22Rv1 (cell line): ENCODE data around the gene CRHR1.

ENCODE experiments used
- ZFX ChIP-seq: fragments of 450-650 bp; IDR thresholded peaks from 2 replicates; pipeline ENCODE4 v1.6.1; 2017; ENCODE audit warnings: antibody characterized with exemption, borderline replicate concordance
- TF ChIP-seq, protein P1 (sequence below): fragments of 450-650 bp; IDR thresholded peaks from 2 replicates; pipeline ENCODE4 v1.5.1; 2017; ENCODE audit warnings: mild to moderate bottlenecking

DNA sequence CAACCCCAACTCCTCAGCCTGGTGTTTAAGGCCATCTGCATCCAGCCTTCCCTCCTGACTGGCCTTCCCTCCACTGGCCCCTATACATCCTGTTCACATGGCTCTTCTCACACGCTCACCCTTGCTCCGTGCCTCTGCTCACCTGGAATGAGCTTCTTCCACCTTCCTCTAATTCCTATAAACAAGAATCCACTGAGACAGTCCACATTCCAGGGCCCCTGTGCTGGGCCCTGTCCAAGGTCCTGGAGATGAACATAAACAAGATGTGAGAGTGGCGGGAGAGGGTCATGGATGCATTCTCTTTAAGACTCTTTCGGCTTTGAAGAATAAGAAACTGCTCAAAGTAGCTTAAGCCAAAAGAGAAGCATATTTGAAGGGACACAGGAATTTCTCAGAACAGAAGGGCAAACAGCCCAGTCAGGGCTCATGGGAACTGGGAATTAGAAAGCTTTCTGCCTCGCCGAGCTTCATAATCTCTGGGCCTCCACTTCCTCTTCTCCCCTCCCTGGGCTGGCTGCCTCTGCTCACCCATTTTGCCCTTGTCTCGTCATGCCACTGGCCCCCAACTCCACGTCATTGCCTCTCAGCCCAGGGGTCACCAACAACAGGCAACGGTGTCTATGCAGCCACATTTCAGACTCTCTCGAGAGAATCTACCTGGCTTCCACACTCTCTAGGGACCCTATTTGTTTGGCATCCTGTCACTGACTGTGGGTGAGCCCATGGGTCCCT is 74.0 kb downstream of the CRHR1 start:
- TF ChIP-seq, protein P1, sequence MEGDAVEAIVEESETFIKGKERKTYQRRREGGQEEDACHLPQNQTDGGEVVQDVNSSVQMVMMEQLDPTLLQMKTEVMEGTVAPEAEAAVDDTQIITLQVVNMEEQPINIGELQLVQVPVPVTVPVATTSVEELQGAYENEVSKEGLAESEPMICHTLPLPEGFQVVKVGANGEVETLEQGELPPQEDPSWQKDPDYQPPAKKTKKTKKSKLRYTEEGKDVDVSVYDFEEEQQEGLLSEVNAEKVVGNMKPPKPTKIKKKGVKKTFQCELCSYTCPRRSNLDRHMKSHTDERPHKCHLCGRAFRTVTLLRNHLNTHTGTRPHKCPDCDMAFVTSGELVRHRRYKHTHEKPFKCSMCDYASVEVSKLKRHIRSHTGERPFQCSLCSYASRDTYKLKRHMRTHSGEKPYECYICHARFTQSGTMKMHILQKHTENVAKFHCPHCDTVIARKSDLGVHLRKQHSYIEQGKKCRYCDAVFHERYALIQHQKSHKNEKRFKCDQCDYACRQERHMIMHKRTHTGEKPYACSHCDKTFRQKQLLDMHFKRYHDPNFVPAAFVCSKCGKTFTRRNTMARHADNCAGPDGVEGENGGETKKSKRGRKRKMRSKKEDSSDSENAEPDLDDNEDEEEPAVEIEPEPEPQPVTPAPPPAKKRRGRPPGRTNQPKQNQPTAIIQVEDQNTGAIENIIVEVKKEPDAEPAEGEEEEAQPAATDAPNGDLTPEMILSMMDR, result no peak
- TF ChIP-seq ZFX, result no peak
